GM20000 (cell line): ENCODE measurements around the gene PSMA6.
A peak's percentile ranks its signal among the peaks of the same experiment; 100 is the strongest.

Experiments
- DNase-seq: peaks from one replicate; pipeline ENCODE4 v3.0.0; 2012; ENCODE audit warnings: low spot score
- CTCF ChIP-seq: IDR thresholded peaks from 2 replicates; pipeline ENCODE4 v1.5.1; 2012; ENCODE audit warnings: mild to moderate bottlenecking, control low read depth; ENCODE audit errors: extremely low read depth, missing control alignments

The PSMA6 gene

GRCh38 chr14:35292051-35292769, at the start of gene PSMA6:
PSMA6 (plus strand) TSS chr14:35292382; CDS start chr14:35292477, 95 bp downstream.
- TF ChIP-seq CTCF: no peak

GRCh38 chr14:35242599-35243311, 49.4 kb upstream of the PSMA6 start:
- DNase-seq: no peak
- TF ChIP-seq CTCF: no peak

More at GRCh38 chr14:35292051-35292769, at the start of gene PSMA6:
- DNase-seq: peak; percentile 88

- no peak for TF ChIP-seq CTCF
- no peak for DNase-seq
Measured at GRCh38 chr14:35243956-35244355, 48.2 kb upstream of the PSMA6 start.

- TF ChIP-seq CTCF: no peak
Measured at GRCh38 chr14:35244542-35244941, 47.6 kb upstream of the PSMA6 start.

GRCh38 chr14:35245051-35245450, 47.1 kb upstream of the PSMA6 start:
- no peak for TF ChIP-seq CTCF
- DNase-seq: no peak

More at GRCh38 chr14:35244542-35244941, 47.6 kb upstream of the PSMA6 start:
- no peak for DNase-seq

- TF ChIP-seq CTCF: no peak
- no peak for DNase-seq
Measured at GRCh38 chr14:35247777-35248475, 44.3 kb upstream of the PSMA6 start.

GRCh38 chr14:35248476-35248788, 43.8 kb upstream of the PSMA6 start:
- no peak for TF ChIP-seq CTCF

More at GRCh38 chr14:35248476-35248788, 43.8 kb upstream of the PSMA6 start:
- DNase-seq: no peak
